ENCODE data around the gene STRN3.

DNA sequence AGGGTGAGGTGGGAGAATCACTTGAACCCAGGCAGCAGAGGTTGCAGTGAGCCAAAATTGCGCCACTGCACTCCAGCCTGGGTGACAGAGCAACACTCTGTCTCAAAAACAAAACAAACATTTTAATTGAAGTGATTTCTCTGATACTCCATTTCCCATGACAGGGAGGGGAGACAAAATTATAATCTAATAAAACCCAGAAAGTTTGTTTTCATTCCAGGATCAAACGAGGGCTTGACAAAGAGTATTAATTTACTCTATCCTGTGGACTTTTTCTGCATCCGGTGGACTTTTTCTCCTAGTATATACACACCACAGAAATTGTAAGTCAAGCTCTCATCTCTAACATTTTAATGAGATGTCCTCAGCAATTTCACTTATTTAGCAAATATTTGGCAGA, 15.2 kb downstream of the STRN3 start:
- no peak for TF ChIP-seq CREB5 (CRISPR knock-in tag; IDR thresholded peaks at IDR 0.05; ENCODE audit: low read depth)
- TF ChIP-seq ZFP3 (CRISPR knock-in tag; IDR thresholded peaks at IDR 0.05) = no peak
- TF ChIP-seq ESRRG (CRISPR knock-in tag; IDR thresholded peaks at IDR 0.05) = no peak
- TF ChIP-seq, protein P1, sequence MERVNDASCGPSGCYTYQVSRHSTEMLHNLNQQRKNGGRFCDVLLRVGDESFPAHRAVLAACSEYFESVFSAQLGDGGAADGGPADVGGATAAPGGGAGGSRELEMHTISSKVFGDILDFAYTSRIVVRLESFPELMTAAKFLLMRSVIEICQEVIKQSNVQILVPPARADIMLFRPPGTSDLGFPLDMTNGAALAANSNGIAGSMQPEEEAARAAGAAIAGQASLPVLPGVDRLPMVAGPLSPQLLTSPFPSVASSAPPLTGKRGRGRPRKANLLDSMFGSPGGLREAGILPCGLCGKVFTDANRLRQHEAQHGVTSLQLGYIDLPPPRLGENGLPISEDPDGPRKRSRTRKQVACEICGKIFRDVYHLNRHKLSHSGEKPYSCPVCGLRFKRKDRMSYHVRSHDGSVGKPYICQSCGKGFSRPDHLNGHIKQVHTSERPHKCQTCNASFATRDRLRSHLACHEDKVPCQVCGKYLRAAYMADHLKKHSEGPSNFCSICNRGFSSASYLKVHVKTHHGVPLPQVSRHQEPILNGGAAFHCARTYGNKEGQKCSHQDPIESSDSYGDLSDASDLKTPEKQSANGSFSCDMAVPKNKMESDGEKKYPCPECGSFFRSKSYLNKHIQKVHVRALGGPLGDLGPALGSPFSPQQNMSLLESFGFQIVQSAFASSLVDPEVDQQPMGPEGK (CRISPR knock-in tag; IDR thresholded peaks at IDR 0.05; ENCODE audit: borderline replicate concordance) = no peak
- no peak for TF ChIP-seq RARB (CRISPR knock-in tag; IDR thresholded peaks at IDR 0.05)
- no peak for TF ChIP-seq TOX (CRISPR knock-in tag; IDR thresholded peaks at IDR 0.05; ENCODE audit: borderline replicate concordance)
- no peak for TF ChIP-seq ARNTL (CRISPR knock-in tag; IDR thresholded peaks at IDR 0.05; ENCODE audit: borderline replicate concordance, low read depth)
- no peak for TF ChIP-seq ISL1 (CRISPR knock-in tag; IDR thresholded peaks at IDR 0.05)
- no peak for TF ChIP-seq ZC3H10 (CRISPR knock-in tag; IDR thresholded peaks at IDR 0.05)

Data from SK-N-SH treated with all-trans-retinoic acid at 6 μM for 48 hours (cell line).